Thymus (tissue), 11 donors: ENCODE results near the gene ZNF268. TPM values are rescaled to one million over a fixed set of nuclear protein-coding genes. Genes with fewer than 3 reads are reported as not detected.

ENCODE experiments used
- DNase-seq, 9 donors: peaks; one replicate each; pipeline ENCODE4 v3.0.0-alpha.2; 2013; ENCODE audit warnings: low spot score in 9 of 9, low read depth in 6 of 9, missing footprints in 1 of 9
- H3K27ac ChIP-seq, 2 donors: one replicate each; pipeline ENCODE4 v1.5.1; 2013; ENCODE audit warnings: control low read depth in 1 of 2, low read depth in 1 of 2, low read length in 1 of 2, mild to moderate bottlenecking in 1 of 2, moderate library complexity in 1 of 2
- H3K27me3 ChIP-seq, 2 donors: one replicate each; pipeline ENCODE4 v1.5.1; 2013; ENCODE audit warnings: low read length in 1 of 2; ENCODE audit not compliant: control insufficient read depth in 2 of 2, insufficient read depth in 1 of 2
- H3K36me3 ChIP-seq, 2 donors: one replicate each; pipeline ENCODE4 v1.5.1; 2013; ENCODE audit warnings: low read length in 1 of 2, mild to moderate bottlenecking in 1 of 2, moderate library complexity in 1 of 2; ENCODE audit not compliant: control insufficient read depth in 2 of 2, insufficient read depth in 2 of 2
- H3K4me1 ChIP-seq, 2 donors: one replicate each; pipeline ENCODE4 v1.5.1; 2013; ENCODE audit warnings: low read length in 2 of 2; ENCODE audit not compliant: control insufficient read depth in 2 of 2, insufficient read depth in 2 of 2
- H3K4me3 ChIP-seq, 2 donors: one replicate each; pipeline ENCODE4 v1.5.1; 2013; ENCODE audit warnings: low read length in 2 of 2, control low read depth in 1 of 2, mild to moderate bottlenecking in 1 of 2
- H3K9me3 ChIP-seq, 2 donors: one replicate each; pipeline ENCODE4 v1.5.1; 2013; ENCODE audit warnings: low read length in 1 of 2, mild to moderate bottlenecking in 1 of 2; ENCODE audit not compliant: control insufficient read depth in 2 of 2, insufficient read depth in 1 of 2
- WGBS: extraction: QIAGEN DNeasy Blood & Tissue Kit; methylation state at CpG from one replicate; pipeline ENCODE4 v1.1.7; 2013; 5-methylcytosine and 5-hydroxymethylcytosine counted together
- polyA plus RNA-seq: library from polyadenylated mRNA; stranded (reverse); fragments of 200-250 nt; gene quantifications from one replicate; pipeline ENCODE4 v1.2.3, GENCODE V29; 2013
- total RNA-seq: library from RNA; stranded (reverse); fragments of 120-200 nt; gene quantifications from one replicate; pipeline ENCODE4 v1.2.4, GENCODE V29; 2013
- donor health status: healthy.

ZNF268 gene
- total and polyA plus RNA-seq, 2 donors = 6.5 to 17.5 TPM

GRCh38 chr12:133190176-133190575, 8.9 kb downstream of the ZNF268 start:
- H3K4me3 ChIP-seq = no peak overlapping the region
- WGBS = 100% methylated on average over 2 of the region's 2 CpGs

DNA sequence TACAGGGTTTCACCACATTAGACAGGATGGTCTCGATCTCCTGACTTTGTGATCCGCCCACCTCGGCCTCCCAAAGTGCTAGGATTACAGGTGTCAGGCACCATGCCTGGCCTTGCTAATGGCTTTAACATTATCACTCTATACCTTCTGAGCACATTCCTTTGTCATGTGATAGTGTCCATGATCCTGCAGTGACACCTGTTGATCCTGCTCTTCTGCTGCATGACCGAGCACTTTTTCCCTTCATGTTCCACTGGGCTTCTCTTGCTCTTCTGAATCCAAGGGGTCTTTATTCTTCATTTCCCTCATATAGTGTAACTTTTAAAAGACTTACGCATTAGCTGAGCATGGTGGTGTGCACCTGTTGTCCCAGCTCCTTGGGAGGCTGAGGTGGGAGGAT, 11.6 kb downstream of the ZNF268 start:
- DNase-seq = no peak
- peaks cover 70 to 76% of the 10 kb centered on the region in 2 donors for H3K36me3 ChIP-seq
- 99% methylated on average over 5 of the region's 5 CpGs for WGBS

More at GRCh38 chr12:133190176-133190575, 8.9 kb downstream of the ZNF268 start:
- no peak for DNase-seq
- H3K9me3 ChIP-seq = peaks cover 43 to 51% of the 10 kb centered on the region in 2 donors
- H3K27ac ChIP-seq = no peak overlapping the region
- H3K27me3 ChIP-seq = no peaks in the 10 kb centered on the region
- peaks cover 82 to 85% of the 10 kb centered on the region in 2 donors for H3K36me3 ChIP-seq
- H3K4me1 ChIP-seq = no peaks in the 10 kb centered on the region

DNA sequence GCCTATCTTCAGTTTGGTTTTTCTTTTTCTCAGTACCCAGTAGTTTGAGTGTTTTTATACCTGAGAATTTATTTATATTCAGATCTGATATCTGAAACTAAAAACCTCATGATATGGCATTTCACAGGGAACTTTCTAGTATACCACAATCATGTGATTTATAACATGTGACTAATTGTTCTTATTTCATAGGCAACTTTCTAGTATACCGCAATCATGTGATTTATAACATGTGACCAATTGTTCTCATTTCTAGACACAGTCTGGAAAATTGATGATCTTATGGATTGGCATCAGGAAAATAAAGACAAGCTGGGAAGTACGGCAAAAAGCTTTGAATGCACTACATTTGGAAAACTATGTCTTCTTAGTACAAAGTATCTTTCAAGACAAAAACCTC, 20.6 kb downstream of the ZNF268 start:
- Histone ChIP-seq H3K4me3 (no peak overlapping the region), H3K9me3 (peaks cover 16 to 21% of the 10 kb centered on the region in 2 donors), H3K27ac (no peak overlapping the region), H3K36me3 (peaks cover 14 to 24% of the 10 kb centered on the region in 2 donors), H3K27me3 (no peaks in the 10 kb centered on the region), H3K4me1 (no peaks in the 10 kb centered on the region)
- 48% methylated on average over 2 of the region's 2 CpGs for WGBS
- DNase-seq = no peak

More for the DNA sequence above, 11.6 kb downstream of the ZNF268 start:
- H3K9me3 ChIP-seq = peaks cover 40 to 44% of the 10 kb centered on the region in 2 donors
- no peak overlapping the region for H3K27ac ChIP-seq
- H3K27me3 ChIP-seq = no peaks in the 10 kb centered on the region
- H3K4me1 ChIP-seq = no peaks in the 10 kb centered on the region
- H3K4me3 ChIP-seq = no peak overlapping the region

- no peaks in the 10 kb centered on the region for H3K4me1 ChIP-seq
- 98% methylated on average over 2 of the region's 2 CpGs for WGBS
- H3K36me3 ChIP-seq = peaks cover 14 to 24% of the 10 kb centered on the region in 2 donors
- H3K4me3 ChIP-seq = no peak overlapping the region
- H3K27ac ChIP-seq = no peak overlapping the region
- no peaks in the 10 kb centered on the region for H3K27me3 ChIP-seq
- peaks cover 20 to 22% of the 10 kb centered on the region in 2 donors for H3K9me3 ChIP-seq
- no peak for DNase-seq
Observed at GRCh38 chr12:133202493-133203343, 21.4 kb downstream of the ZNF268 start.

GRCh38 chr12:133203344-133204263, 22.3 kb downstream of the ZNF268 start:
- no peak for DNase-seq
- no peak overlapping the region for H3K27ac ChIP-seq
- H3K9me3 ChIP-seq = peaks cover 26 to 28% of the 10 kb centered on the region in 2 donors
- 98% methylated on average over 7 of the region's 7 CpGs for WGBS
- no peaks in the 10 kb centered on the region for H3K27me3 ChIP-seq
- H3K4me1 ChIP-seq = no peaks in the 10 kb centered on the region
- H3K4me3 ChIP-seq = no peak overlapping the region
- peaks cover 14 to 24% of the 10 kb centered on the region in 2 donors for H3K36me3 ChIP-seq

GRCh38 chr12:133204264-133204603, 22.9 kb downstream of the ZNF268 start:
- Histone ChIP-seq H3K4me1 (no peaks in the 10 kb centered on the region), H3K27ac (no peak overlapping the region), H3K9me3 (peaks cover 27 to 34% of the 10 kb centered on the region in 2 donors), H3K27me3 (no peaks in the 10 kb centered on the region), H3K36me3 (peaks cover 14 to 24% of the 10 kb centered on the region in 2 donors), H3K4me3 (no peak overlapping the region)
- DNase-seq = no peak
- WGBS = 97% methylated on average over 1 of the region's 1 CpG

DNA sequence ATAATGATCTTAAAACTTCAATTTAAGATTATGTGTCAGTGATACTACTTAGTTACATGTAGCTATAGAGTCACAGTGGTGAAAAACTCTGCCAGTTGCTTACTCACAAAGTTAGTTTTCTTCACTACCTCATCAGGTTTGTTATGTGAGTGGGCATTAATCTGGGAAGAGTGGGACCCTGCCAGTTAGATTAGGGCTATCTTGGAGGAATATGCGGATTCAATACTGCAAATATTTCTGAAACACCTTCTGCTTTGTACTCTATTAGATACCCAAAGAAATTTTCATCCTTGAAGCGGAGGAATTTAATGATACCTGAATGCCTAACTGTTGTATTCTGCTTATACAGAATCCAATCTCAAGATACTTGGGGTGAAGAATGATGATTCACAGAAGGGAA, 25.1 kb downstream of the ZNF268 start:
- DNase-seq = no peak
- Histone ChIP-seq H3K4me1 (no peaks in the 10 kb centered on the region), H3K36me3 (peaks cover 14 to 22% of the 10 kb centered on the region in 2 donors), H3K4me3 (no peak overlapping the region), H3K9me3 (peaks cover 29 to 50% of the 10 kb centered on the region in 2 donors), H3K27me3 (no peaks in the 10 kb centered on the region), H3K27ac (no peak overlapping the region)
- WGBS = over 99% methylated on average over 2 of the region's 2 CpGs

DNA sequence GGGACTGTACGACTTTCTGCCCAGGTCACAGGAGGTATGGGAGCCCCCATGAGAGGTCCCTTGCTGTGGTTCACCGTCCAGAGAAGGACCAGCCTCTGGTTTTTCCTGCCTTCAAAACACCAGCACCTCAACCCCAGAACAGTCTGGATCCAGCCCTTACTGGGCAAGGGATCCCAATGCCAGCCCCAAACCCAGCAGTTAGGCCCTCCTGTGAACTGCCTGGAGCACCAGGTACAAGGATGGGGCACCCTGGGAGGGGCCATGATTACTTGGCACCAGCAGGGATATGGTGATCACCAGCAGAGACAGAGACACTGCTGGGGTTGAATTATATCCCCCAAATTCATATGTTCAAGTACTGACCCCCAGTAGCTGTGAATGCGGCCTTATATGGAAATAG, 34.4 kb downstream of the ZNF268 start:
- Histone ChIP-seq H3K4me1 (no peaks in the 10 kb centered on the region), H3K27me3 (no peaks in the 10 kb centered on the region), H3K27ac (no peak overlapping the region), H3K36me3 (no peaks in the 10 kb centered on the region), H3K4me3 (no peak overlapping the region), H3K9me3 (peaks cover 14 to 69% of the 10 kb centered on the region in 2 donors)
- no peak for DNase-seq
- WGBS = 86% methylated on average over 3 of the region's 3 CpGs

DNA sequence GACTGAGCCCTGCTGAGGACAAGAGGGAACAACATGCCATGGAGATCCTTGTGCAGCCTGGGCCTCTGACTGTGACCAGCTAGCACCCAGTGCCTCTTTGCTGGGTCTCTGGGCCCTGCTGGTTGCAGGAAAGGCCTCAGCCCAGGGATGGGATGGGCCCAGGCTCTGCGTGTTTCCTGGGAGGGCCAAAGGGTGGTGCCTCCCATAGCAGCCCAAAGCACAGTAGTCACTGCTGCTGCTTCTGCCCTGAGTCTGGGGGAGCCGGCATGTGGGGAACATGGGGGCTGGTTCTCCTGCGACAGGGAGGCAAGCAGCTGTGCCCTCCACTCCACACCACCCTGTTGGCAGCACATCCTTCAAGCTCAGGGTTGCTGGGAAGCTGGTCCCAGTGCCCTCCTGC, 35.9 kb downstream of the ZNF268 start:
- H3K27ac ChIP-seq = no peak overlapping the region
- WGBS = 89% methylated on average over 3 of the region's 3 CpGs
- H3K9me3 ChIP-seq = peaks cover 16 to 83% of the 10 kb centered on the region in 2 donors
- no peaks in the 10 kb centered on the region for H3K27me3 ChIP-seq
- H3K36me3 ChIP-seq = no peaks in the 10 kb centered on the region
- no peak overlapping the region for H3K4me3 ChIP-seq
- no peak for DNase-seq
- no peaks in the 10 kb centered on the region for H3K4me1 ChIP-seq
